HG03521 (cell line): Measurements from ENCODE around the gene CYP3A5.
"Not testable (repeated sequence)": the region's sequence is repeated elsewhere in the genome, so short reads cannot be mapped to it uniquely, and the experiment has no call there.

Source experiments
- ATAC-seq: cut with Tn5 transposase; IDR thresholded peaks from one replicate; pipeline ENCODE4 v1.9.1; 2021; ENCODE audit warnings: mild to moderate bottlenecking, moderate library complexity; ENCODE audit not compliant: unreplicated experiment

CYP3A5 gene

GRCh38 chr7:99679400-99680191, at the start of gene CYP3A5:
TSS of gene CYP3A5 (minus strand) at chr7:99679996. CDS start at chr7:99679896, 100 bp downstream.
- no peak for ATAC-seq

GRCh38 chr7:99728615-99729014, 48.8 kb upstream of the CYP3A5 start:
- no peak for ATAC-seq

GRCh38 chr7:99723201-99723600, 43.4 kb upstream of the CYP3A5 start:
- ATAC-seq, result not testable (repeated sequence)

- no peak for ATAC-seq
Observed at GRCh38 chr7:99720800-99721595, 41.2 kb upstream of the CYP3A5 start.

GRCh38 chr7:99719996-99720769, 40.4 kb upstream of the CYP3A5 start:
- no peak for ATAC-seq

GRCh38 chr7:99713995-99714570, 34.3 kb upstream of the CYP3A5 start:
- no peak for ATAC-seq

- no peak for ATAC-seq
Observed at GRCh38 chr7:99709838-99710578, 30.2 kb upstream of the CYP3A5 start.

- no peak for ATAC-seq
Observed at GRCh38 chr7:99709260-99709659, 29.5 kb upstream of the CYP3A5 start.

- ATAC-seq, result no peak
Observed at GRCh38 chr7:99707096-99707495, 27.3 kb upstream of the CYP3A5 start.

GRCh38 chr7:99699946-99700345, 20.1 kb upstream of the CYP3A5 start:
- no peak for ATAC-seq

GRCh38 chr7:99698867-99699730, 19.3 kb upstream of the CYP3A5 start:
- ATAC-seq, result not testable (repeated sequence)

GRCh38 chr7:99694912-99695304, 15.1 kb upstream of the CYP3A5 start:
- ATAC-seq, result no peak

- ATAC-seq, result no peak
Observed at GRCh38 chr7:99694201-99694911, 14.6 kb upstream of the CYP3A5 start.

GRCh38 chr7:99693427-99694200, 13.8 kb upstream of the CYP3A5 start:
- ATAC-seq, result no peak

GRCh38 chr7:99693100-99693426, 13.3 kb upstream of the CYP3A5 start:
- ATAC-seq, result no peak

GRCh38 chr7:99692563-99692962, 12.8 kb upstream of the CYP3A5 start:
- not testable (repeated sequence) for ATAC-seq

GRCh38 chr7:99691658-99692057, 11.9 kb upstream of the CYP3A5 start:
- ATAC-seq, result not testable (repeated sequence)

GRCh38 chr7:99690918-99691317, 11.1 kb upstream of the CYP3A5 start:
- not testable (repeated sequence) for ATAC-seq
